HCT116 (cell line): ENCODE results near the gene DHX30.

Experiments
- CEBPB ChIP-seq: IDR thresholded peaks from 2 replicates; pipeline ENCODE4 v1.6.1; 2012; ENCODE audit warnings: low read depth
- EGR1 ChIP-seq: IDR thresholded peaks from 2 replicates; pipeline ENCODE4 v1.6.1; 2012; ENCODE audit warnings: low read depth
- EZH2 ChIP-seq: fragments of 200-600 bp; sonication (generic); IDR thresholded peaks from 2 replicates; pipeline ENCODE4 v1.6.1; 2017; ENCODE audit warnings: antibody characterized with exemption, mixed run types
- EZH2phosphoT487 ChIP-seq: fragments of 200-600 bp; IDR thresholded peaks from 2 replicates; pipeline ENCODE4 v1.6.1; 2018; ENCODE audit warnings: antibody characterized with exemption, borderline replicate concordance
- FOSL1 ChIP-seq: IDR thresholded peaks from 2 replicates; pipeline ENCODE4 v1.6.1; 2012; ENCODE audit warnings: low read depth
- JUND ChIP-seq: IDR thresholded peaks from 2 replicates; pipeline ENCODE4 v1.6.1; 2012
- POLR2A ChIP-seq: IDR thresholded peaks from 2 replicates; pipeline ENCODE4 v1.7.0; 2011; ENCODE audit warnings: borderline replicate concordance; ENCODE audit not compliant: insufficient read depth, insufficient read length; ENCODE audit errors: extremely low read depth
- RAD21 ChIP-seq: IDR thresholded peaks from 2 replicates; pipeline ENCODE4 v1.6.1; 2012; ENCODE audit warnings: low read depth, mild to moderate bottlenecking
- ZFX ChIP-seq: fragments of 450-650 bp; IDR thresholded peaks from 2 replicates; pipeline ENCODE4 v1.6.1; 2017
- ZNF274 ChIP-seq: fragments of 200-500 bp; sonication (Bioruptor generic); IDR thresholded peaks from 2 replicates; pipeline ENCODE4 v1.6.1; 2014; ENCODE audit warnings: mild to moderate bottlenecking, low read depth, low read length, inconsistent platforms
- TF ChIP-seq, protein P1 (sequence below), 3 experiments: fragments of 200-600 bp in 1 of 3; sonication (generic) in 1 of 3; IDR thresholded peaks in 2 of 3; conservative IDR thresholded peaks in 1 of 3; 2 replicates each; pipeline ENCODE4 v1.5.1; 2012 to 2017; ENCODE audit warnings: low read depth in 2 of 3, low read length in 2 of 3, antibody characterized with exemption in 1 of 3, borderline replicate concordance in 1 of 3, control low read depth in 1 of 3, mild to moderate bottlenecking in 1 of 3, mixed read lengths in 1 of 3, mixed run types in 1 of 3, moderate library complexity in 1 of 3; ENCODE audit not compliant: insufficient read depth in 1 of 3
- TF ChIP-seq, protein P2 (sequence below): IDR thresholded peaks from 2 replicates; pipeline ENCODE4 v1.6.1; 2012; ENCODE audit warnings: low read depth
- TF ChIP-seq, protein P3 (sequence below): IDR thresholded peaks from 2 replicates; pipeline ENCODE4 v1.6.1; 2012

DNA sequence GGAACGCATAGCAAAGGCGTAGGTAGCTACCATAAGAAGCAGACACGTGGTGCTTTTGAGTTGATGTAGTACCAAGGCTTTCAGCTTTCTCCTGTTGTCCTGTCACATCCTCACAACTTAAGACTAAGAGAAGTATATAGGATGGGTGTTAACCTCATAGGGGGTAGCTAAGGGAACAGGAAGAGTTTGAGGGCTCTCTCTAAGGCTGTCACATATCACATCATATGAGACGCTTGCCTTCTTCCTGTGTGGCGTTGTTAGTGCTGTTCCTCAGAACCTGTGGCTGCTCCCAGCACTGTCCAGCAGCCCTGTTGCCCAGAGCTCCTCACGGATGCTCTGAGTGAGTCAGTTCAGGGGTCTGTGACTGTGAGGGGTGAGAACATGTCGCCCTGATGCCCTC is 14.7 kb downstream of the DHX30 start:
- TF ChIP-seq POLR2A (no peak), ZNF274 (no peak), FOSL1 (no peak), CEBPB (no peak), EZH2 (no peak), RAD21 (no peak), EGR1 (no peak), ZFX (no peak), EZH2phosphoT487 (no peak), JUND (no peak)
- TF ChIP-seq, protein P1, sequence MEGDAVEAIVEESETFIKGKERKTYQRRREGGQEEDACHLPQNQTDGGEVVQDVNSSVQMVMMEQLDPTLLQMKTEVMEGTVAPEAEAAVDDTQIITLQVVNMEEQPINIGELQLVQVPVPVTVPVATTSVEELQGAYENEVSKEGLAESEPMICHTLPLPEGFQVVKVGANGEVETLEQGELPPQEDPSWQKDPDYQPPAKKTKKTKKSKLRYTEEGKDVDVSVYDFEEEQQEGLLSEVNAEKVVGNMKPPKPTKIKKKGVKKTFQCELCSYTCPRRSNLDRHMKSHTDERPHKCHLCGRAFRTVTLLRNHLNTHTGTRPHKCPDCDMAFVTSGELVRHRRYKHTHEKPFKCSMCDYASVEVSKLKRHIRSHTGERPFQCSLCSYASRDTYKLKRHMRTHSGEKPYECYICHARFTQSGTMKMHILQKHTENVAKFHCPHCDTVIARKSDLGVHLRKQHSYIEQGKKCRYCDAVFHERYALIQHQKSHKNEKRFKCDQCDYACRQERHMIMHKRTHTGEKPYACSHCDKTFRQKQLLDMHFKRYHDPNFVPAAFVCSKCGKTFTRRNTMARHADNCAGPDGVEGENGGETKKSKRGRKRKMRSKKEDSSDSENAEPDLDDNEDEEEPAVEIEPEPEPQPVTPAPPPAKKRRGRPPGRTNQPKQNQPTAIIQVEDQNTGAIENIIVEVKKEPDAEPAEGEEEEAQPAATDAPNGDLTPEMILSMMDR (IDR thresholded peaks at IDR 0.05 in 2 of 3, conservative IDR thresholded peaks at IDR 0.05 in 1 of 3; ENCODE audit: borderline replicate concordance in 1 of 3, insufficient read depth in 1 of 3, low read depth in 2 of 3, low read length in 2 of 3), result no peak
- TF ChIP-seq, protein P2, sequence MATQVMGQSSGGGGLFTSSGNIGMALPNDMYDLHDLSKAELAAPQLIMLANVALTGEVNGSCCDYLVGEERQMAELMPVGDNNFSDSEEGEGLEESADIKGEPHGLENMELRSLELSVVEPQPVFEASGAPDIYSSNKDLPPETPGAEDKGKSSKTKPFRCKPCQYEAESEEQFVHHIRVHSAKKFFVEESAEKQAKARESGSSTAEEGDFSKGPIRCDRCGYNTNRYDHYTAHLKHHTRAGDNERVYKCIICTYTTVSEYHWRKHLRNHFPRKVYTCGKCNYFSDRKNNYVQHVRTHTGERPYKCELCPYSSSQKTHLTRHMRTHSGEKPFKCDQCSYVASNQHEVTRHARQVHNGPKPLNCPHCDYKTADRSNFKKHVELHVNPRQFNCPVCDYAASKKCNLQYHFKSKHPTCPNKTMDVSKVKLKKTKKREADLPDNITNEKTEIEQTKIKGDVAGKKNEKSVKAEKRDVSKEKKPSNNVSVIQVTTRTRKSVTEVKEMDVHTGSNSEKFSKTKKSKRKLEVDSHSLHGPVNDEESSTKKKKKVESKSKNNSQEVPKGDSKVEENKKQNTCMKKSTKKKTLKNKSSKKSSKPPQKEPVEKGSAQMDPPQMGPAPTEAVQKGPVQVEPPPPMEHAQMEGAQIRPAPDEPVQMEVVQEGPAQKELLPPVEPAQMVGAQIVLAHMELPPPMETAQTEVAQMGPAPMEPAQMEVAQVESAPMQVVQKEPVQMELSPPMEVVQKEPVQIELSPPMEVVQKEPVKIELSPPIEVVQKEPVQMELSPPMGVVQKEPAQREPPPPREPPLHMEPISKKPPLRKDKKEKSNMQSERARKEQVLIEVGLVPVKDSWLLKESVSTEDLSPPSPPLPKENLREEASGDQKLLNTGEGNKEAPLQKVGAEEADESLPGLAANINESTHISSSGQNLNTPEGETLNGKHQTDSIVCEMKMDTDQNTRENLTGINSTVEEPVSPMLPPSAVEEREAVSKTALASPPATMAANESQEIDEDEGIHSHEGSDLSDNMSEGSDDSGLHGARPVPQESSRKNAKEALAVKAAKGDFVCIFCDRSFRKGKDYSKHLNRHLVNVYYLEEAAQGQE, result no peak
- TF ChIP-seq, protein P3, sequence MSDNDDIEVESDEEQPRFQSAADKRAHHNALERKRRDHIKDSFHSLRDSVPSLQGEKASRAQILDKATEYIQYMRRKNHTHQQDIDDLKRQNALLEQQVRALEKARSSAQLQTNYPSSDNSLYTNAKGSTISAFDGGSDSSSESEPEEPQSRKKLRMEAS, result no peak
